ENCODE data around the gene TPST1.
"Not testable (repeated sequence)": the region's sequence is repeated elsewhere in the genome, so short reads cannot be mapped to it uniquely, and the experiment has no call there.

The TPST1 gene

DNA sequence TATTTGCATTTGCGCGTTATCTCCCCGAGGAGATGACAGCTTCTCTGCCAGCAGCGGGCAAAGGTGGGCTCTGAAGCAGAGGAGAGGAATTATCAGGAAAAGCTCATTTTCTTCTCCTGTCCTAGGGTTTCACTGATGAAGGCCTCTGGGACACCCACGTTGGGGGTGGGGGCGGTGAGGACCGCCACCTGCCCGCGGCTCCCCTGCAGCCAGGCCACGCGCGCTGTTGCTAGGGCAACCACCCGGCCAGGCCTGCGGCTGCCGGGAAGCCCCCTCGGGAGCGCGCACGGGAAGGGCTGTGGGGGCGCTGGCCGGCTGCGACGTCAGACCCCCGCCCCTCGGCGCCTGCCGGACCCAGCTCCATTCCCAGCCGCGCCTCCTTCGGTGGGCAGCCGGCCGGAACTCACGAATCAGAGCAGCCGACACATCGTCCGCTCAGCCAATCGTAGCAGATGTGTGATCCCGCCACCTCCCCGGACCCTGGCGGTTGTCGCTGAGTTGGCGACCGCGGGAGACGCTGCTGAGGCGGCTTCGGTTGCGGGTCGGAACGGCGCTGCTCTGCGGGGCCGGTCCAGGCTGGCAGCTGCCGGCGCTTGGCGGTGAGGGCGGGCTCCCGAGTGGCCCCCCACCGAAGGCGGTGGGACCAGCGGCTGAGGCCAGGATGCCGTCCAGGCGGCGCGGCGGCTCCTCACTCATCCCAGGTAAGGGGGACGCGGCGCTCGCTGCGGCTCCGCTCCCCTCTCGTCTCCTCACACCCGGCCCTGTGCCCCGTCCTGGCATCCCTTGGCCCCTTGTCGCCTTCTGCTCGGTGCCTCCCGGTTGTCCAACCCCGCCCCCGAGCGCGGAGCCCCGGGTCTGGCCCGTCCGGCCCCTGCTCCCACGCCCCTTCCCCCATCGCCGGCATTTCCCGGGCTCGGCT lies at the start of gene TPST1:
Gene TPST1 (plus strand): TSS at position 513 of the 919 bp plus-strand sequence. CDS start 35,092 bp downstream, outside the sequence.
- TF ChIP-seq, protein P1, sequence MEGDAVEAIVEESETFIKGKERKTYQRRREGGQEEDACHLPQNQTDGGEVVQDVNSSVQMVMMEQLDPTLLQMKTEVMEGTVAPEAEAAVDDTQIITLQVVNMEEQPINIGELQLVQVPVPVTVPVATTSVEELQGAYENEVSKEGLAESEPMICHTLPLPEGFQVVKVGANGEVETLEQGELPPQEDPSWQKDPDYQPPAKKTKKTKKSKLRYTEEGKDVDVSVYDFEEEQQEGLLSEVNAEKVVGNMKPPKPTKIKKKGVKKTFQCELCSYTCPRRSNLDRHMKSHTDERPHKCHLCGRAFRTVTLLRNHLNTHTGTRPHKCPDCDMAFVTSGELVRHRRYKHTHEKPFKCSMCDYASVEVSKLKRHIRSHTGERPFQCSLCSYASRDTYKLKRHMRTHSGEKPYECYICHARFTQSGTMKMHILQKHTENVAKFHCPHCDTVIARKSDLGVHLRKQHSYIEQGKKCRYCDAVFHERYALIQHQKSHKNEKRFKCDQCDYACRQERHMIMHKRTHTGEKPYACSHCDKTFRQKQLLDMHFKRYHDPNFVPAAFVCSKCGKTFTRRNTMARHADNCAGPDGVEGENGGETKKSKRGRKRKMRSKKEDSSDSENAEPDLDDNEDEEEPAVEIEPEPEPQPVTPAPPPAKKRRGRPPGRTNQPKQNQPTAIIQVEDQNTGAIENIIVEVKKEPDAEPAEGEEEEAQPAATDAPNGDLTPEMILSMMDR (IDR thresholded peaks at IDR 0.05; ENCODE audit: extremely low read depth, insufficient read depth, missing control alignments), result peak; percentile 65
- in situ Hi-C loops (cut with MboI; ENCODE audit: low pct_unique_long_range_greater_than_20kb, low sequenced_read_pairs, unreplicated experiment), result no loop called here

DNA sequence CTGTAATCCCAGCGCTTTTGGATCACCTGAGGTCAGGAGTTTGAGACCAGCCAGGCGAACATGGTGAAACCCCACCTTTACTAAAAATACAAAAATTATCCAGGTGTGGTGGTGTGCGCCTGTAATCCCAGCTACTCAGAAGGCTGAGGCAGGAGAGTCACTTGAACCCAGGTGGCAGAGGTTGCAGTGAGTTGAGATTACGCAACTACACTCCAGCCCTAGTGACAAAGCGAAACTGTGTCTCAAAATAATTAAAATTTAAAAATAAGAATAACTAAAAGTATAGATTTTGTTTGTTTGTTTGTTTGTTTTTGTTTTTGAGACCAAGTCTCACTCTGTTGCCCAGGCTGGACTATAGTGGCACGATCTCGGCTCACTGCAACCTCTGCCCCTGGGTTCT lies 49.1 kb upstream of the TPST1 start:
- in situ Hi-C loops (cut with MboI; ENCODE audit: low pct_unique_long_range_greater_than_20kb, low sequenced_read_pairs, unreplicated experiment), result not testable (repeated sequence)

More for the DNA sequence above, at the start of gene TPST1:
- DNase-seq (ENCODE audit: low spot score), result peak; percentile 99

DNA sequence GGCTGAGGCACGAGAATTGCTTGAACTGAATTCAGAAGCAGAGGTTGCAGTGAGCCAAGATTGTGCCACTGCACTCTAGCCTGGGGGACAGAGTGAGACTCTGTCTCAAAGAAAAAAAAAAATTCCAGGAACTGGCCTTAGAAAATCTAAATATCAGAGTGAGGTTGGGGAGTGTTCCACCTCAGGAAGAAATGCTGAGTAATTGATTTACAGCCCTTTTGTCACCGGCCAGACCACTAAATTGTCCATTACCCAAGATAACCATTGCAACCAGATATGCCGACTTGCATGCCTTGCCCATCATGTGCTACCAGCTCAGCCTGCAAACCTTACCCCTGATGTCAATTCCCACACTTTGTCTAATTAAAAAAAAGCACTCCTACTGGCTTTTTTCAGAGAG lies 48.1 kb upstream of the TPST1 start:
- in situ Hi-C loops (cut with MboI; ENCODE audit: low pct_unique_long_range_greater_than_20kb, low sequenced_read_pairs, unreplicated experiment), result no loop called here
- no peak for DNase-seq (ENCODE audit: low spot score)
- TF ChIP-seq, protein P1 (IDR thresholded peaks at IDR 0.05; ENCODE audit: extremely low read depth, insufficient read depth, missing control alignments), result no peak

More for the DNA sequence above, 49.1 kb upstream of the TPST1 start:
- DNase-seq (ENCODE audit: low spot score), result not testable (repeated sequence)

DNA sequence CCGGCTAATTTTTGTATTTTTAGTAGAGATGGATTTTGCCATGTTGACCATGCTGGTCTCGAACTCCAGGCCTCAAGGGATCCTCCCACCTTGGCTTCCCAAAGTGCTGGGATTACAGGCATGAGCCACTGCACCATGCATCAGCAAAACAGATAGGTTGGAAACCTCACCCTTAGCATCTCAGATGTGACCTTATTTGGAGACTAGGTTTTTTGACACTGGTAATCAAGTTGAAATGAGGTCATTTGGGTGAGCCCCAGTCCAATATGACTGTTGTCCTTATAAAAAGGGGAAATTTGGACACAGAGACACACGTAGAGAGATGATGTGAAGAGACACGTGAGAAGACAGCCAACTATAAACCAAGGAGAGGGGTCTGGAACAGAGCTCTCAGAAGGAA lies 42.5 kb upstream of the TPST1 start:
- no peak for DNase-seq (ENCODE audit: low spot score)
- TF ChIP-seq, protein P1 (IDR thresholded peaks at IDR 0.05; ENCODE audit: extremely low read depth, insufficient read depth, missing control alignments), result no peak
- in situ Hi-C loops (cut with MboI; ENCODE audit: low pct_unique_long_range_greater_than_20kb, low sequenced_read_pairs, unreplicated experiment), result no loop called here

DNA sequence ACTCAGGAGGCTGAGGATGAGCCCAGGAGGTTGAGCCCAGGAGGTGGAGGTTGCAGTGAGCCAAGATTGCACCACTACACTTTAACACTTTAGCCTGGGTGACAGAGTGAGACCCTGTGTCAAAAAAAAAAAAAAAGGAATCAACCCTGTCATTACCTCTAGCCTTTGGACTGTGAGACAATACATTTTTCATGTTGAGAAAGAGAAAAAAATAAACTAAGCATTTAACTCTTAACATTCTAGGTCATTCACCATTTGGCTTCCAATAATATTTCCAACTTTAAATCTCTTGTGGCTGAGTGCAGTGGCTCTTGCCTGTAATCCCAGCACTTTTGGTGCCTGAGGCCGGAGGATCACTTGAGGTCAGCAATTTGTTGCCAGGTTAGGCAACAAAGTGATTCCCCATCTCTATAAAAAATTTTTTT lies 41.9 kb upstream of the TPST1 start:
- no peak for DNase-seq (ENCODE audit: low spot score)
- TF ChIP-seq, protein P1 (IDR thresholded peaks at IDR 0.05; ENCODE audit: extremely low read depth, insufficient read depth, missing control alignments), result no peak

DNA sequence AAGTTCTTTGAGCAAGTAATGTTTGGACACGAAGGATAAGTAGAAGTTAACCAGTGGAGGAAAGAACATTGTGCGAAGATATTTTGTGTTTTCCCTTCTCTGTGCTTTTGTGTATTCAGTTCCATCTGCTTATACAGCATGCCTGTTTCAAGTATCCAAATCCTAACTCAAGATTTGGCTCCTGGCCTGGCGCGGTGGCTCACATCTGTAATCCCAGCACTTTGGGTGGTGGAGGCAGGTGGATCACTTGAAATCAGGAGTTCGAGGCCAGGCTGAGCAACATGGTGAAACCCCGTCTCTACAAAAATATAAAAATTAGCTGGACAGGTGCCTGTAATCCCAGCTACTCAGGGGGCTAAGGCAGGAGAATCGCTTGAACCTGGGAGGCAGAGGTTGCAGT lies 40.8 kb upstream of the TPST1 start:
- no peak for DNase-seq (ENCODE audit: low spot score)
- TF ChIP-seq, protein P1 (IDR thresholded peaks at IDR 0.05; ENCODE audit: extremely low read depth, insufficient read depth, missing control alignments), result no peak
- in situ Hi-C loops (cut with MboI; ENCODE audit: low pct_unique_long_range_greater_than_20kb, low sequenced_read_pairs, unreplicated experiment), result no loop called here

More for the DNA sequence above, 41.9 kb upstream of the TPST1 start:
- in situ Hi-C loops (cut with MboI; ENCODE audit: low pct_unique_long_range_greater_than_20kb, low sequenced_read_pairs, unreplicated experiment), result no loop called here

DNA sequence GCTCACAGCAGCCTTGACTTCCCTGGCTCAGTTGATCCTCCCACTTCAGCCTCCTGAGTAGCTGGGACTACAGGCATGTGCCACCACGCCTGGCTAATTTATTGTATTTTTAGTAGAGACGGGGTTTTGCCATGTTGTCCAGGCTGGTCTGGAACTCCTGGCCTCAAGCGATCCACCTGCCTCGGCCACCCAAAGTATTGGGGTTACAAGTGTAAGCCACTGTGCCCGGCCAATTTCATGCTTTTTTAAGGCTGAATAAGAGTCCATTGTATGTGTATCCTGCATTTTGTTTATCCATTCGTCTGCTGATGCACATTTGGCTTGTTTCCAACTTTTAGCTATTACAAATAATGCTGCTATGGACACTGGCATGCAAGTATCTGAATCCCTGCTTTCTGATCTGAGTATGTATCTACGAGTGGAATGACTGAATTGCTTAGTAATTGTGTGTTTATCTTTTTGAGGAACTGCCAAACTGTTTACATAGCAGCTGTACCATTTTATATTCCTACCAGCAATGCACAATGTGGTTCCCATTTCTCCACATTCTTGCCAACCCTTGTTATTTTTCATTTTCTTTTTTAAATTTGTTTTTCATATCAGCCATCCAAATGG lies 37.3 kb upstream of the TPST1 start:
- in situ Hi-C loops (cut with MboI; ENCODE audit: low pct_unique_long_range_greater_than_20kb, low sequenced_read_pairs, unreplicated experiment), result no loop called here
- DNase-seq (ENCODE audit: low spot score), result no peak
- TF ChIP-seq, protein P1 (IDR thresholded peaks at IDR 0.05; ENCODE audit: extremely low read depth, insufficient read depth, missing control alignments), result no peak

Measured in GM13977 (cell line).